ENCODE data around the gene CACHD1. TPM values are rescaled to one million over a fixed set of nuclear protein-coding genes. Genes with fewer than 3 reads are reported as not detected.

The CACHD1 gene
- total RNA-seq, 1 donor from 2014 or later, result 32.0 TPM

DNA sequence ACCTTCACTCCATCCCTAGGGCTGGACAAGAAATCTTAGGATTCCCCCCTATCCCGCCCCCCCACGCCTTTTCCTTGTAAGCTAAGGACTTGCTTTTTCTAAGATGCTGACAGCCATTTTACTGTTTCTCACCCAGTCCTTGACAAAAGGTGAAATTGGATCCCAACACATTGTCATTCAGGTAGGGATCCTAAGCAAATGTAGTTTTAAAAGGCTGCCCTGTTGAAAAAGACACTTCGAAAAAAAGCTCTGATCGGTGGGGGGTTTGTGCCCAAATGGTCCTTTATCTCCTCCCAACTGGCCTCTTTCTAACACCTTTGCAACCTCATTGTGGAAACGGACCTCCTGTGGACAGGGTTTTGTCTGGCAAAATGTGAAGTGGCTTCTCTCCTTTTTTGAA, 2.9 kb downstream of the CACHD1 start:
- Histone ChIP-seq H3K27ac (no peak overlapping the region), H3K4me1 (peaks cover 61% of the 10 kb centered on the region), H3K27me3 (ENCODE audit: low read depth) (peaks cover 15% of the 10 kb centered on the region), H3K36me3 (no peaks in the 10 kb centered on the region), H3K9me3 (no peaks in the 10 kb centered on the region), H3K4me3 (peak overlapping the region; percentile 69)
- no peak for DNase-seq
- intact Hi-C loops (cut with DNase I), result no loop called here
- TF ChIP-seq, protein P1, sequence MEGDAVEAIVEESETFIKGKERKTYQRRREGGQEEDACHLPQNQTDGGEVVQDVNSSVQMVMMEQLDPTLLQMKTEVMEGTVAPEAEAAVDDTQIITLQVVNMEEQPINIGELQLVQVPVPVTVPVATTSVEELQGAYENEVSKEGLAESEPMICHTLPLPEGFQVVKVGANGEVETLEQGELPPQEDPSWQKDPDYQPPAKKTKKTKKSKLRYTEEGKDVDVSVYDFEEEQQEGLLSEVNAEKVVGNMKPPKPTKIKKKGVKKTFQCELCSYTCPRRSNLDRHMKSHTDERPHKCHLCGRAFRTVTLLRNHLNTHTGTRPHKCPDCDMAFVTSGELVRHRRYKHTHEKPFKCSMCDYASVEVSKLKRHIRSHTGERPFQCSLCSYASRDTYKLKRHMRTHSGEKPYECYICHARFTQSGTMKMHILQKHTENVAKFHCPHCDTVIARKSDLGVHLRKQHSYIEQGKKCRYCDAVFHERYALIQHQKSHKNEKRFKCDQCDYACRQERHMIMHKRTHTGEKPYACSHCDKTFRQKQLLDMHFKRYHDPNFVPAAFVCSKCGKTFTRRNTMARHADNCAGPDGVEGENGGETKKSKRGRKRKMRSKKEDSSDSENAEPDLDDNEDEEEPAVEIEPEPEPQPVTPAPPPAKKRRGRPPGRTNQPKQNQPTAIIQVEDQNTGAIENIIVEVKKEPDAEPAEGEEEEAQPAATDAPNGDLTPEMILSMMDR (IDR thresholded peaks at IDR 0.05), result no peak
- ATAC-seq, result no peak

DNA sequence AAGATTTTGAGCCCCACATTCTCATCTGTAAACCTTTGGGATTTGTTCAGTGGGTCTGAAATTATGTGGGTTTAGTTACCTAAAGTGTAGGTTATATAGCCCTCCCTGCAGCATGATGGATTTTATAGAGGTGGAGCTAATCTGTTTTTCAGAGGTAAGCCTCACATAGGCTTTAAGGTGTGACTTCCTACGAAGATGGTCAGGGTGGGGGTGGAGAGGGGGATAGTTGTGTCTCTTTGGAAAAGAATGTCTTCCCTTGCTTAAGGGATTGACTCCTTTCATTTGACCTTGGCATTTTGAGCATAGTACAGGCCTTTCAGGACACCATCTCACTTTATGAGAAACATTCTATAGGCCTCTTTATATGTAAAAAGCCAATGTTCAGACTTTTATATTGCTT, 3.4 kb downstream of the CACHD1 start:
- ATAC-seq, result no peak
- peak overlapping the region; percentile 69 for H3K4me3 ChIP-seq
- intact Hi-C loops (cut with DNase I), result no loop called here

DNA sequence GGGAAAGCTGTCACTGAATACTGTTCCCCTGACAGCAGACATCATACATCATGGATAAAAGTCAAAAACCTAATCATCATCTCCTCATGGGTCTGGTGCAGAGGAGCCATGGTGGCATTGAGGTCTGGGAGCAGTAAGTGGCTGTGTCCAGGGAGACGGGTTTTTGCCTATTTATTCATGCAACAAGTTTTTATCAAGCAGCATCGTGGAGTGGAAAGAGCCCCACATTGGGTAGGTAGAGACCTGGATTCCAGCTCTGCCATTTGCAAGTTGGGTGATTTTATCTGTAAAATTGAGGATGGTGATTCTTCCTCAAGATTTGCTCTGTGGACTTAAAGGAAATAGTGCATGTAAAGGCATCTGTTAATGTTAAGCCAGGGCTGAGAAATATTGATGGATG, 4.2 kb downstream of the CACHD1 start:
- no peak for DNase-seq
- peaks cover 60% of the 10 kb centered on the region for H3K4me1 ChIP-seq
- no peak for ATAC-seq
- H3K27ac ChIP-seq, result no peak overlapping the region
- peaks cover 11% of the 10 kb centered on the region for H3K27me3 ChIP-seq (ENCODE audit: low read depth)
- H3K9me3 ChIP-seq, result no peaks in the 10 kb centered on the region
- TF ChIP-seq, protein P1 (IDR thresholded peaks at IDR 0.05), result no peak
- H3K36me3 ChIP-seq, result no peaks in the 10 kb centered on the region
- intact Hi-C loops (cut with DNase I), result no loop called here
- no peak overlapping the region for H3K4me3 ChIP-seq

More for the DNA sequence above, 3.4 kb downstream of the CACHD1 start:
- Histone ChIP-seq H3K36me3 (no peaks in the 10 kb centered on the region), H3K4me1 (peaks cover 61% of the 10 kb centered on the region), H3K9me3 (no peaks in the 10 kb centered on the region), H3K27ac (no peak overlapping the region), H3K27me3 (ENCODE audit: low read depth) (peaks cover 15% of the 10 kb centered on the region)
- TF ChIP-seq, protein P1 (IDR thresholded peaks at IDR 0.05), result no peak
- no peak for DNase-seq

DNA sequence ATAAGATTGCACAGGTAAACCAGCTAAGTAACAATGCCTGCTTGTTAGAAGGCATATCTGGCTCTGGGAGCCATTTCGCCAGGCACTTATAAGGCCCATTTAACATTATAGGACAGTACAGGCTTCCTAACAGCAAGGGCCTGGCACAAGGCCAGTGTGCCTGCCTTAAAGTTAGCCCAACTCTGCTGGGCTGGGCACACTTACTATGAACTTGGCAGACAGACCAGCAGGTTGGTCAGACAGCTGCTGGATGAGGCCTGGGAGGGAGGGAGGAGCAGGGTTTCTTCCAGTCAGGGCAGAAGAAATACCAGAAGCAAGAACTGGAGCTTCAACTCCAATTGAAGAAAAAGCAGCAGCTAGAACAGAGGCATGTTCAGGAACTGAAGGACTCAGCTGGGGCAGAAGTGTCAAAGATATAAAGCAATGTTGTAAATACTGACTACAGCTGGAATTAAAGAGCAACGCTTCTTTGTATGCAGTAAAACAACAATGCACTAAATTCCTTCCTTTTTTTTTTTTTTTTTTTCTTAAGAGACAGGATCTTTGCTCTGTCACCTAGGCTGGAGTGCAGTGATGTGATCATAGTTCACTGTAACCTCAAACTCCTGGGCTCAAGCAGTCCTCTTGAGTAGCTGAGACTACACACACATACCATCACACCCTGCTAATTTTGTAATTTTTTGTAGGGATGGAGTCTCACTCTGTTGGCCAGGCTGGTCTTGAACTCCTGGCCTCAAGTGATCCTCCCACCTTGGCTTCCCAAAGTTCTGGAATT, 4.9 kb downstream of the CACHD1 start:
- no peak overlapping the region for H3K4me3 ChIP-seq
- intact Hi-C loops (cut with DNase I), result no loop called here
- no peaks in the 10 kb centered on the region for H3K9me3 ChIP-seq
- H3K27me3 ChIP-seq (ENCODE audit: low read depth), result peaks cover 3% of the 10 kb centered on the region
- no peaks in the 10 kb centered on the region for H3K36me3 ChIP-seq
- peaks cover 53% of the 10 kb centered on the region for H3K4me1 ChIP-seq
- TF ChIP-seq, protein P1 (IDR thresholded peaks at IDR 0.05), result no peak
- ATAC-seq (peak; percentile 34 to 49), DNase-seq (peak; percentile 74)
- H3K27ac ChIP-seq, result no peak overlapping the region

DNA sequence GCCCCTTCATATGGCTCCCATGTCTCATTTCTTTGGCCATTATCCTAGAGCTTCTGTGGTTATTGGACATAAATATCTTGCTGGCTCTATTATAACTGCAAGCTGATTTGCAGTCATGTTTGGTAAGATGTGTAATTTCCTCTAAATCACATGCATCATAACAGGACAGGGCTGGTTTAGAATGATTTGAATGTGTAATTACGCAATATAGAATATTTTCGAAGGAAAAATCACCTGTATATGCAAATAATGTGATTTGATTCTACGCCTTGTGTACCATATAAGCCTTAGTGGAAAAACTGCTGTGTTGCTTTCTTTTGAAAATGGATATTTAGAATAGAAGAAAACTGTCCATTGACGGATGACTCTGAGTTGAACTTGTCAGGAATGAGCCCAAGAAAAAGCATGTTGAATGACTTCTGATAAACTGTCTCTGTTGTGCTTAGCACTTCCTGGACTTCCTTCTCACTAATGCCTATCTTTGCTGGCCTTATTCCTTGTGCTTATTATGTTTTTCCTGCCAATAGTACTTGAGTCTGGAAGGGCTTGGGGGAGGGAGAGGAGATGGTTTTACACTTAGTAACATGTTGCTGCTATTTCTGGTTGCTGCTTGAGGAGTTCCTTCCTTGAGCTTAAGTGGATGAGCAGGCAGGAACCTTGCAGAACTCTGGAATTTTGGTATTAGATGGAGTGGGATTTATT, 6.5 kb downstream of the CACHD1 start:
- Histone ChIP-seq H3K4me1 (peaks cover 57% of the 10 kb centered on the region), H3K36me3 (no peaks in the 10 kb centered on the region), H3K27me3 (ENCODE audit: low read depth) (peaks cover 1% of the 10 kb centered on the region), H3K9me3 (no peaks in the 10 kb centered on the region), H3K4me3 (no peak overlapping the region), H3K27ac (no peak overlapping the region)
- TF ChIP-seq, protein P1 (IDR thresholded peaks at IDR 0.05), result no peak
- intact Hi-C loops (cut with DNase I), result no loop called here
- DNase-seq (no peak), ATAC-seq (peak; percentile 79 to 88)
